SK-N-SH (cell line): ENCODE data around the gene PPP3CA. TPM values are rescaled to one million over a fixed set of nuclear protein-coding genes. Genes with fewer than 3 reads are reported as not detected.

Experiments used
- CTCF ChIA-PET: fragments of 300-600, 350-600 bp; formaldehyde crosslinking; extraction: SDS; loops from one replicate; lab custom pipeline; 2021; lab: Yijun Ruan, JAX
- POLR2A ChIA-PET: fragments of 350-600 bp; sonication (Branson Sonifier 250); formaldehyde crosslinking; extraction: SDS; loops from one replicate; lab custom pipeline; 2020; ENCODE audit warnings: antibody characterized with exemption, inconsistent platforms; lab: Yijun Ruan, JAX
- DNase-seq: peaks from one replicate; pipeline ENCODE4 v3.0.0; 2012
- H2AFZ ChIP-seq: fragments of 200-600 bp; sonication (generic); 2 replicates; pipeline ENCODE4 v1.8.1; 2016; ENCODE audit warnings: antibody characterized with exemption, mild to moderate bottlenecking, low read depth
- H3F3A ChIP-seq: fragments of 200-600 bp; sonication (generic); replicated peaks from 2 replicates; pipeline ENCODE3; 2016; ENCODE audit warnings: antibody characterized with exemption, mild to moderate bottlenecking; ENCODE audit not compliant: insufficient read depth
- H3K27ac ChIP-seq, 2 experiments: fragments of 200-500 bp in 1 of 2; fragments of 200-600 bp in 1 of 2; sonication (Bioruptor generic) in 1 of 2; sonication (generic), shearing (Covaris generic) in 1 of 2; 2 replicates each; pipeline versions ENCODE4 v1.5.1 to v1.6.1; 2014 to 2016; ENCODE audit warnings: low read depth in 2 of 2, inconsistent platforms in 1 of 2, low read length in 1 of 2, mild to moderate bottlenecking in 1 of 2, mixed read lengths in 1 of 2
- H3K27me3 ChIP-seq: fragments of 200-600 bp; sonication (generic), shearing (Covaris generic); 2 replicates; pipeline ENCODE4 v1.6.1; 2016; ENCODE audit warnings: mixed run types; ENCODE audit not compliant: insufficient read depth
- H3K36me3 ChIP-seq, 2 experiments: fragments of 200-500 bp in 1 of 2; fragments of 200-600 bp in 1 of 2; sonication (Bioruptor generic) in 1 of 2; sonication (generic) in 1 of 2; replicated peaks in 1 of 2; 2 replicates each; pipeline versions ENCODE3 to v1.5.1; 2014 to 2016; ENCODE audit warnings: low read length in 1 of 2, mild to moderate bottlenecking in 1 of 2; ENCODE audit not compliant: insufficient read depth in 2 of 2, control insufficient read depth in 1 of 2
- H3K4me1 ChIP-seq, 2 experiments: fragments of 200-500 bp in 1 of 2; fragments of 200-600 bp in 1 of 2; sonication (Bioruptor generic) in 1 of 2; sonication (generic), shearing (Covaris generic) in 1 of 2; 2 replicates each; pipeline versions ENCODE4 v1.5.1 to v1.6.1; 2014 to 2016; ENCODE audit warnings: low read depth in 1 of 2, low read length in 1 of 2, mixed run types in 1 of 2; ENCODE audit not compliant: insufficient read depth in 2 of 2, control insufficient read depth in 1 of 2
- H3K4me2 ChIP-seq: fragments of 200-600 bp; sonication (generic), shearing (Covaris generic); 2 replicates; pipeline ENCODE4 v1.6.1; 2017; ENCODE audit warnings: mixed run types
- H3K4me3 ChIP-seq, 2 experiments: fragments of 200-500 bp in 1 of 2; fragments of 200-600 bp in 1 of 2; sonication (Bioruptor generic) in 1 of 2; sonication (generic), shearing (Covaris generic) in 1 of 2; 2 replicates each; pipeline versions ENCODE4 v1.5.1 to v1.8.1; 2014 to 2016; ENCODE audit warnings: low read depth in 2 of 2, inconsistent platforms in 1 of 2, low read length in 1 of 2, mild to moderate bottlenecking in 1 of 2, mixed read lengths in 1 of 2, moderate library complexity in 1 of 2
- H3K79me2 ChIP-seq: fragments of 200-600 bp; sonication (generic); 2 replicates; pipeline ENCODE4 v1.8.1; 2017; ENCODE audit warnings: mild to moderate bottlenecking; ENCODE audit not compliant: insufficient read depth
- H3K9ac ChIP-seq: fragments of 200-600 bp; sonication (generic); 2 replicates; pipeline ENCODE4 v1.6.1; 2017; ENCODE audit warnings: mixed run types
- H3K9me2 ChIP-seq: fragments of 200-600 bp; sonication (generic); 2 replicates; pipeline ENCODE4 v1.6.1; 2017; ENCODE audit warnings: mixed run types
- H3K9me3 ChIP-seq: fragments of 200-600 bp; sonication (generic); 2 replicates; pipeline ENCODE4 v1.6.1; 2017; ENCODE audit warnings: mixed run types, mild to moderate bottlenecking, moderate library complexity
- H4K20me1 ChIP-seq: fragments of 200-600 bp; sonication (generic); 2 replicates; pipeline ENCODE4 v1.6.1; 2017; ENCODE audit warnings: mild to moderate bottlenecking, mixed run types; ENCODE audit not compliant: insufficient read depth
- EP300 ChIP-seq, 2 experiments: IDR thresholded peaks; 2 replicates each; pipeline versions ENCODE4 v1.4.0 to v1.6.1; 2012; ENCODE audit warnings: borderline replicate concordance in 1 of 2, low read depth in 1 of 2, low read length in 1 of 2
- FOSL2 ChIP-seq: IDR thresholded peaks from 2 replicates; pipeline ENCODE4 v1.4.0; 2012; ENCODE audit warnings: low read depth, mild to moderate bottlenecking, moderate library complexity, borderline replicate concordance
- GABPA ChIP-seq: IDR thresholded peaks from 2 replicates; pipeline ENCODE4 v1.4.0; 2012; ENCODE audit warnings: low read depth, mild to moderate bottlenecking
- GATA2 ChIP-seq: sonication (generic); formaldehyde crosslinking; IDR thresholded peaks from 2 replicates; pipeline ENCODE4 v1.5.0; 2020; ENCODE audit warnings: mild to moderate bottlenecking, missing genetic modification reagents
- NRF1 ChIP-seq: IDR thresholded peaks from 2 replicates; pipeline ENCODE4 v1.6.1; 2012; ENCODE audit warnings: low read depth, mild to moderate bottlenecking, low read length
- RAD21 ChIP-seq: IDR thresholded peaks from 2 replicates; pipeline ENCODE4 v1.6.1; 2012; ENCODE audit warnings: mild to moderate bottlenecking, low read length
- SIN3A ChIP-seq: IDR thresholded peaks from 2 replicates; pipeline ENCODE4 v1.6.1; 2012; ENCODE audit warnings: low read depth, mild to moderate bottlenecking, low read length, moderate library complexity, borderline replicate concordance
- SMC3 ChIP-seq: IDR thresholded peaks from 2 replicates; pipeline ENCODE4 v1.6.1; 2012; ENCODE audit warnings: low read depth, low read length, improper control_type of control experiment
- WGBS: methylation state at CpG from one replicate; pipeline ENCODE4 v1.1.6; 2017; ENCODE audit warnings: low lambda C conversion rate; 5-methylcytosine and 5-hydroxymethylcytosine counted together
- polyA plus RNA-seq, 3 experiments: library from polyadenylated mRNA; depleted of rRNA; stranded (reverse); fragments of >200 nt; gene quantifications; 2 replicates each; pipeline ENCODE4 v1.2.3, GENCODE V29; 2012
- TF ChIP-seq, protein P1 (sequence below): IDR thresholded peaks from 2 replicates; pipeline ENCODE4 v1.6.1; 2012; ENCODE audit warnings: mild to moderate bottlenecking, low read depth, low read length, moderate library complexity
- TF ChIP-seq, protein P2 (sequence below): fragments of 150-350 bp; IDR thresholded peaks from 2 replicates; pipeline ENCODE4 v1.6.1; 2017; ENCODE audit warnings: antibody characterized with exemption, low read length, low read depth, borderline replicate concordance
- TF ChIP-seq, protein P3 (sequence below): fragments of 200-600 bp; sonication (generic); IDR thresholded peaks from 2 replicates; pipeline ENCODE4 v1.6.1; 2017; ENCODE audit warnings: antibody characterized with exemption, mild to moderate bottlenecking, moderate library complexity
- TF ChIP-seq, protein P4 (sequence below): IDR thresholded peaks from 2 replicates; pipeline ENCODE4; 2012

Gene PPP3CA
- polyA plus RNA-seq, 1 of the 3 experiments (the other 2 are of a cell fraction), result 10.7 TPM

DNA sequence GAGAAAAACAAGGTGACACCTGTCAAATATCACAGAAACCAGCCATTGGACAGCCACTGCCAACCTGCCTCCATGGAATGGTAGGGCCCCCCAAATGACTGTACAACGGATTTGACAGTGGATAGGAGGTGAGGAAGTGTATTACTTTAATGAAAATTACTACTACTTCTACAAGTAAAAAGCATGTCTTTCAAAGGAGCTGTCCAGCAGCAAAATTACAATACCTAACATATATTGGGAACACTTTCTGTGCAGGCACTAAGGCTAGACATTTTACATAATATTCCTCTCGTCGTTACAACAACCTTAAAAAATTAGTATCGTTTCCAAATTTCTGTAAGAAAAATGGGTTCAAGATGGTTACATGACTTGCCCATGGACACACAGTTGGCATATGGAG, 14.9 kb downstream of the PPP3CA start:
- Histone ChIP-seq H3K27ac (no peak overlapping the region), H2AFZ (no peak overlapping the region), H3K4me2 (no peak overlapping the region), H3K9me2 (no peaks in the 10 kb centered on the region), H4K20me1 (peaks cover 56% of the 10 kb centered on the region), H3K4me1 (peaks cover 0 to 9% of the 10 kb centered on the region in 2 experiments; a peak in 2 of 4 replicates), H3K4me3 (no peak overlapping the region)
- TF ChIP-seq, protein P1, sequence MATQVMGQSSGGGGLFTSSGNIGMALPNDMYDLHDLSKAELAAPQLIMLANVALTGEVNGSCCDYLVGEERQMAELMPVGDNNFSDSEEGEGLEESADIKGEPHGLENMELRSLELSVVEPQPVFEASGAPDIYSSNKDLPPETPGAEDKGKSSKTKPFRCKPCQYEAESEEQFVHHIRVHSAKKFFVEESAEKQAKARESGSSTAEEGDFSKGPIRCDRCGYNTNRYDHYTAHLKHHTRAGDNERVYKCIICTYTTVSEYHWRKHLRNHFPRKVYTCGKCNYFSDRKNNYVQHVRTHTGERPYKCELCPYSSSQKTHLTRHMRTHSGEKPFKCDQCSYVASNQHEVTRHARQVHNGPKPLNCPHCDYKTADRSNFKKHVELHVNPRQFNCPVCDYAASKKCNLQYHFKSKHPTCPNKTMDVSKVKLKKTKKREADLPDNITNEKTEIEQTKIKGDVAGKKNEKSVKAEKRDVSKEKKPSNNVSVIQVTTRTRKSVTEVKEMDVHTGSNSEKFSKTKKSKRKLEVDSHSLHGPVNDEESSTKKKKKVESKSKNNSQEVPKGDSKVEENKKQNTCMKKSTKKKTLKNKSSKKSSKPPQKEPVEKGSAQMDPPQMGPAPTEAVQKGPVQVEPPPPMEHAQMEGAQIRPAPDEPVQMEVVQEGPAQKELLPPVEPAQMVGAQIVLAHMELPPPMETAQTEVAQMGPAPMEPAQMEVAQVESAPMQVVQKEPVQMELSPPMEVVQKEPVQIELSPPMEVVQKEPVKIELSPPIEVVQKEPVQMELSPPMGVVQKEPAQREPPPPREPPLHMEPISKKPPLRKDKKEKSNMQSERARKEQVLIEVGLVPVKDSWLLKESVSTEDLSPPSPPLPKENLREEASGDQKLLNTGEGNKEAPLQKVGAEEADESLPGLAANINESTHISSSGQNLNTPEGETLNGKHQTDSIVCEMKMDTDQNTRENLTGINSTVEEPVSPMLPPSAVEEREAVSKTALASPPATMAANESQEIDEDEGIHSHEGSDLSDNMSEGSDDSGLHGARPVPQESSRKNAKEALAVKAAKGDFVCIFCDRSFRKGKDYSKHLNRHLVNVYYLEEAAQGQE, result peak; percentile 82
- TF ChIP-seq, protein P2, sequence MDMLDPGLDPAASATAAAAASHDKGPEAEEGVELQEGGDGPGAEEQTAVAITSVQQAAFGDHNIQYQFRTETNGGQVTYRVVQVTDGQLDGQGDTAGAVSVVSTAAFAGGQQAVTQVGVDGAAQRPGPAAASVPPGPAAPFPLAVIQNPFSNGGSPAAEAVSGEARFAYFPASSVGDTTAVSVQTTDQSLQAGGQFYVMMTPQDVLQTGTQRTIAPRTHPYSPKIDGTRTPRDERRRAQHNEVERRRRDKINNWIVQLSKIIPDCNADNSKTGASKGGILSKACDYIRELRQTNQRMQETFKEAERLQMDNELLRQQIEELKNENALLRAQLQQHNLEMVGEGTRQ, result no peak
- TF ChIP-seq, all 33 proteins: peak for 1
- 97% methylated on average over 4 of the region's 4 CpGs for WGBS
- no peak for DNase-seq
- ChIA-PET POLR2A (no interaction called here), CTCF (interaction anchor here (0.8 kb wide), 1 partner anchor 147 kb away, joined by 3 read pairs; no protein-coding TSS in a partner anchor)
- Histone ChIP-seq H3K79me2 (peaks cover 93% of the 10 kb centered on the region), H3K36me3 (no peaks in the 10 kb centered on the region), H3K9me3 (no peaks in the 10 kb centered on the region), H3K27me3 (no peaks in the 10 kb centered on the region), H3F3A (no peaks in the 10 kb centered on the region), H3K9ac (no peak overlapping the region)

DNA sequence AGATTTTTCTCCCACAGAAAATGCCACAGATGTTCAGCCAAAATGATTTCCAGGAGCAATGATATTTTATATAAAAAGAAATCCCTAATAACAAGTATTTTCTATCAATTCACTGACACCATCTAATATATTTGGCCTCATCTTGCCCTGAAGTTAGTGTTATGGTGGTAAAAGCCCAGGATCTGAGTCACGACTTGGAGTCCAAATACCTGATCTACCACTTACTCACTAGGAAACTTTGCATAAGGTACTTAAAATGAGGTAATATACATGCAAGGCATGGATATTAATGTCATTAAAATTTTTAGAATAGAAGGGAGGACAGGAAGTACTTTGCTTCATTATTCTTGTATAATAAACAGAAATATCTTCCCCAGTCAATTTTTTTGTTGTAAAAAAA, 16.3 kb downstream of the PPP3CA start:
- POLR2A ChIA-PET, result no interaction called here
- TF ChIP-seq, protein P3, sequence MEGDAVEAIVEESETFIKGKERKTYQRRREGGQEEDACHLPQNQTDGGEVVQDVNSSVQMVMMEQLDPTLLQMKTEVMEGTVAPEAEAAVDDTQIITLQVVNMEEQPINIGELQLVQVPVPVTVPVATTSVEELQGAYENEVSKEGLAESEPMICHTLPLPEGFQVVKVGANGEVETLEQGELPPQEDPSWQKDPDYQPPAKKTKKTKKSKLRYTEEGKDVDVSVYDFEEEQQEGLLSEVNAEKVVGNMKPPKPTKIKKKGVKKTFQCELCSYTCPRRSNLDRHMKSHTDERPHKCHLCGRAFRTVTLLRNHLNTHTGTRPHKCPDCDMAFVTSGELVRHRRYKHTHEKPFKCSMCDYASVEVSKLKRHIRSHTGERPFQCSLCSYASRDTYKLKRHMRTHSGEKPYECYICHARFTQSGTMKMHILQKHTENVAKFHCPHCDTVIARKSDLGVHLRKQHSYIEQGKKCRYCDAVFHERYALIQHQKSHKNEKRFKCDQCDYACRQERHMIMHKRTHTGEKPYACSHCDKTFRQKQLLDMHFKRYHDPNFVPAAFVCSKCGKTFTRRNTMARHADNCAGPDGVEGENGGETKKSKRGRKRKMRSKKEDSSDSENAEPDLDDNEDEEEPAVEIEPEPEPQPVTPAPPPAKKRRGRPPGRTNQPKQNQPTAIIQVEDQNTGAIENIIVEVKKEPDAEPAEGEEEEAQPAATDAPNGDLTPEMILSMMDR, result no peak
- TF ChIP-seq GATA2 (CRISPR knock-in tag) (no peak), EP300 (IDR thresholded peaks at IDR 0.05; ENCODE audit: borderline replicate concordance in 1 of 2, low read depth in 1 of 2, low read length in 1 of 2) (no peak), RAD21 (no peak), SIN3A (no peak), SMC3 (no peak), NRF1 (no peak), FOSL2 (no peak), GABPA (no peak)
- TF ChIP-seq, protein P4, sequence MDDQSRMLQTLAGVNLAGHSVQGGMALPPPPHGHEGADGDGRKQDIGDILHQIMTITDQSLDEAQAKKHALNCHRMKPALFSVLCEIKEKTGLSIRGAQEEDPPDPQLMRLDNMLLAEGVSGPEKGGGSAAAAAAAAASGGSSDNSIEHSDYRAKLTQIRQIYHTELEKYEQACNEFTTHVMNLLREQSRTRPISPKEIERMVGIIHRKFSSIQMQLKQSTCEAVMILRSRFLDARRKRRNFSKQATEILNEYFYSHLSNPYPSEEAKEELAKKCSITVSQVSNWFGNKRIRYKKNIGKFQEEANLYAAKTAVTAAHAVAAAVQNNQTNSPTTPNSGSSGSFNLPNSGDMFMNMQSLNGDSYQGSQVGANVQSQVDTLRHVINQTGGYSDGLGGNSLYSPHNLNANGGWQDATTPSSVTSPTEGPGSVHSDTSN, result no peak
- TF ChIP-seq, protein P2, result no peak
- TF ChIP-seq, protein P1, result no peak

More for the DNA sequence above, 16.3 kb downstream of the PPP3CA start:
- H3K27ac ChIP-seq, result no peak overlapping the region
- no peak overlapping the region for H3K4me3 ChIP-seq
- no peaks in the 10 kb centered on the region for H3F3A ChIP-seq
- no peak overlapping the region for H3K9ac ChIP-seq
- CTCF ChIA-PET, result no interaction called here
- no peak for DNase-seq
- H2AFZ ChIP-seq, result no peak overlapping the region
- peaks cover 0 to 12% of the 10 kb centered on the region in 2 experiments; a peak in 3 of 4 replicates for H3K4me1 ChIP-seq
- H3K79me2 ChIP-seq, result peaks cover 92% of the 10 kb centered on the region
- WGBS, result 86% methylated on average over 1 of the region's 1 CpG
- H3K36me3 ChIP-seq, result no peaks in the 10 kb centered on the region
- no peaks in the 10 kb centered on the region for H3K9me2 ChIP-seq
- no peak overlapping the region for H3K4me2 ChIP-seq
- no peaks in the 10 kb centered on the region for H3K27me3 ChIP-seq
- H4K20me1 ChIP-seq, result peaks cover 58% of the 10 kb centered on the region
- H3K9me3 ChIP-seq, result no peaks in the 10 kb centered on the region
